ENCODE data around the gene NKD1.

DNA sequence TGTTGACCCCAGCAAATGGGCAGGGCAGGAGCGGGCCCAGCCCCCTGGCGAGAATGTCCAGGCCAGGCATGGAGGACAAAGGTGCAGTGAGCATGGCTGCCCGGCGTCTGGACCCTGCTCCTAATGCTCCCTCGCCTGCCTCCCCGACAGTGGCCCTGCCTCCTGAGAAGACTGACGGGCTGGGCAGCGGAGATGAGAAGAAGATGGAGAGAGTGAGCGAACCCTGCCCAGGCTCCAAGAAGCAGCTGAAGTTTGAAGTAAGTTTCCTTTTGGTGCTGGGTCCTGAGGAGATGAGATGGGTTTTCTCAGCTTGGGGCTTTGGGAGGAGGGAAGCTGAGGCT, 73.2 kb downstream of the NKD1 start:
- TF ChIP-seq, protein P1, sequence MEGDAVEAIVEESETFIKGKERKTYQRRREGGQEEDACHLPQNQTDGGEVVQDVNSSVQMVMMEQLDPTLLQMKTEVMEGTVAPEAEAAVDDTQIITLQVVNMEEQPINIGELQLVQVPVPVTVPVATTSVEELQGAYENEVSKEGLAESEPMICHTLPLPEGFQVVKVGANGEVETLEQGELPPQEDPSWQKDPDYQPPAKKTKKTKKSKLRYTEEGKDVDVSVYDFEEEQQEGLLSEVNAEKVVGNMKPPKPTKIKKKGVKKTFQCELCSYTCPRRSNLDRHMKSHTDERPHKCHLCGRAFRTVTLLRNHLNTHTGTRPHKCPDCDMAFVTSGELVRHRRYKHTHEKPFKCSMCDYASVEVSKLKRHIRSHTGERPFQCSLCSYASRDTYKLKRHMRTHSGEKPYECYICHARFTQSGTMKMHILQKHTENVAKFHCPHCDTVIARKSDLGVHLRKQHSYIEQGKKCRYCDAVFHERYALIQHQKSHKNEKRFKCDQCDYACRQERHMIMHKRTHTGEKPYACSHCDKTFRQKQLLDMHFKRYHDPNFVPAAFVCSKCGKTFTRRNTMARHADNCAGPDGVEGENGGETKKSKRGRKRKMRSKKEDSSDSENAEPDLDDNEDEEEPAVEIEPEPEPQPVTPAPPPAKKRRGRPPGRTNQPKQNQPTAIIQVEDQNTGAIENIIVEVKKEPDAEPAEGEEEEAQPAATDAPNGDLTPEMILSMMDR (IDR thresholded peaks at IDR 0.05) = no peak
- no peak for TF ChIP-seq POLR2A (IDR thresholded peaks at IDR 0.05)
